GM12878 (cell line): ENCODE data around the gene BRF1. TPM values are rescaled to one million over a fixed set of nuclear protein-coding genes. Genes with fewer than 3 reads are reported as not detected.

Experiments
- ATAC-seq: fragments of 200-7000 bp; cut with Tn5 transposase; 3 replicates; pipeline ENCODE4 v1.9.1; 2020; ENCODE audit warnings: mild to moderate bottlenecking, moderate library complexity
- BruUV-seq: library from RNA; stranded (reverse); fragments of 400-500 nt; replicated peaks from 2 replicates; lab custom pipeline; 2021; lab: Mats Ljungman, UMichigan
- CTCF ChIA-PET: fragments of 300-600 bp; sonication (Branson Sonifier 250); formaldehyde crosslinking; extraction: SDS; loops from one replicate; lab custom pipeline; 2021; ENCODE audit warnings: inconsistent platforms; lab: Yijun Ruan, JAX
- POLR2A ChIA-PET: fragments of 350-600 bp; formaldehyde crosslinking; extraction: SDS; loops from one replicate; lab custom pipeline; 2021; ENCODE audit warnings: inconsistent platforms; lab: Charles Lee
- RAD21 ChIA-PET: fragments of 300-600 bp; sonication (Branson Sonifier 250); formaldehyde crosslinking; loops from one replicate; lab custom pipeline; 2023; ENCODE audit warnings: antibody characterized with exemption; ENCODE audit not compliant: unreplicated experiment; lab: Charles Lee
- SMC1A ChIA-PET: fragments of 300-600 bp; sonication (Branson Sonifier 250); formaldehyde crosslinking; loops from one replicate; lab custom pipeline; 2023; ENCODE audit not compliant: unreplicated experiment, uncharacterized antibody; lab: Charles Lee
- DNase-seq: peaks from one replicate; pipeline ENCODE4 v3.0.0-alpha.2; 2011; ENCODE audit warnings: low read depth, low spot score
- FAIRE-seq: peaks from 3 replicates; lab custom pipeline; 2011; peaks lifted over from hg19 to GRCh38; lab: Jason Lieb, UNC
- H2AFZ ChIP-seq: 2 replicates; pipeline ENCODE4 v1.6.0; 2011; ENCODE audit warnings: low read depth, low read length, control low read depth; ENCODE audit not compliant: control insufficient read depth
- H3K27ac ChIP-seq: 2 replicates; pipeline ENCODE4 v1.5.1; 2011; ENCODE audit warnings: control low read depth; ENCODE audit not compliant: control insufficient read depth, insufficient read depth
- H3K27me3 ChIP-seq, 2 experiments: replicated peaks in 1 of 2; 2 replicates each; pipeline versions ENCODE4 v1.6.0 to v1.6.1; 2011; ENCODE audit warnings: low read length in 1 of 2; ENCODE audit not compliant: control insufficient read depth in 2 of 2, insufficient read depth in 2 of 2
- H3K36me3 ChIP-seq, 2 experiments: 2 replicates each; pipeline ENCODE4 v1.5.1; 2011; ENCODE audit warnings: low read length in 1 of 2; ENCODE audit not compliant: control insufficient read depth in 2 of 2, insufficient read depth in 2 of 2
- H3K4me1 ChIP-seq: 2 replicates; pipeline ENCODE4 v1.6.1; 2011; ENCODE audit warnings: mild to moderate bottlenecking, low read length, moderate library complexity, mixed read lengths; ENCODE audit not compliant: control insufficient read depth, insufficient read depth
- H3K4me2 ChIP-seq: 2 replicates; pipeline ENCODE4 v1.6.0; 2011; ENCODE audit warnings: control low read depth; ENCODE audit not compliant: control insufficient read depth, insufficient read depth
- H3K4me3 ChIP-seq: fragments of 200-600 bp; sonication (generic); 2 replicates; pipeline ENCODE4 v1.5.1; 2016
- H3K79me2 ChIP-seq: 2 replicates; pipeline ENCODE4 v1.6.0; 2011; ENCODE audit warnings: low read length; ENCODE audit not compliant: control insufficient read depth, insufficient read depth
- H3K9ac ChIP-seq: 2 replicates; pipeline ENCODE4 v1.8.0; 2011; ENCODE audit warnings: low read length, control low read depth, mixed read lengths; ENCODE audit not compliant: control insufficient read depth, insufficient read depth
- H3K9me3 ChIP-seq: replicated peaks from 3 replicates; pipeline ENCODE4 v1.5.1; 2011; ENCODE audit warnings: mild to moderate bottlenecking, low read length; ENCODE audit not compliant: control insufficient read depth, insufficient read depth
- H4K20me1 ChIP-seq: 2 replicates; pipeline ENCODE4 v1.6.0; 2011; ENCODE audit not compliant: control insufficient read depth, insufficient read depth
- BACH1 ChIP-seq: fragments of 450-650 bp; IDR thresholded peaks from 2 replicates; pipeline ENCODE4 v1.6.1; 2017; ENCODE audit warnings: mild to moderate bottlenecking, borderline replicate concordance
- CBX3 ChIP-seq: fragments of 200-600 bp; sonication (generic); IDR thresholded peaks from 2 replicates; pipeline ENCODE4 v1.6.1; 2016; ENCODE audit warnings: low read depth, borderline replicate concordance
- CREM ChIP-seq: IDR thresholded peaks from 2 replicates; pipeline ENCODE4 v1.6.1; 2014; ENCODE audit warnings: antibody characterized with exemption, low read depth
- EGR1 ChIP-seq, 2 experiments: IDR thresholded peaks; 1 replicate in 1 of 2; 2 replicates in 1 of 2; pipeline ENCODE4 v1.6.1; 2011 to 2012; ENCODE audit warnings: low read depth in 2 of 2, low read length in 2 of 2, borderline replicate concordance in 1 of 2, mild to moderate bottlenecking in 1 of 2, moderate library complexity in 1 of 2
- EZH2 ChIP-seq: IDR thresholded peaks from 2 replicates; pipeline ENCODE4 v1.6.1; 2012; ENCODE audit warnings: low read depth, mild to moderate bottlenecking, control low read depth, inconsistent platforms, low read length, borderline replicate concordance; ENCODE audit not compliant: control insufficient read depth
- GATAD2B ChIP-seq: fragments of 450-650 bp; conservative IDR thresholded peaks from 2 replicates; pipeline ENCODE4 v1.6.1; 2017; ENCODE audit warnings: low read depth, mild to moderate bottlenecking, moderate library complexity
- LARP7 ChIP-seq: fragments of 450-650 bp; IDR thresholded peaks from 2 replicates; pipeline ENCODE4 v1.6.1; 2017; ENCODE audit warnings: mild to moderate bottlenecking
- MLLT1 ChIP-seq: fragments of 450-650 bp; IDR thresholded peaks from 2 replicates; pipeline ENCODE4 v1.6.1; 2016; ENCODE audit warnings: mild to moderate bottlenecking
- NR2C2 ChIP-seq: IDR thresholded peaks from 2 replicates; pipeline ENCODE4 v1.6.1; 2011; ENCODE audit warnings: borderline replicate concordance, low read depth; ENCODE audit not compliant: control insufficient read depth, insufficient read length
- RUNX3 ChIP-seq: IDR thresholded peaks from 2 replicates; pipeline ENCODE4 v1.6.1; 2012; ENCODE audit warnings: low read length, inconsistent platforms
- SIX5 ChIP-seq: IDR thresholded peaks from 2 replicates; pipeline ENCODE4 v1.6.1; 2011; ENCODE audit warnings: mild to moderate bottlenecking, low read depth, low read length, moderate library complexity; ENCODE audit not compliant: severe bottlenecking
- ZNF384 ChIP-seq: IDR thresholded peaks from 2 replicates; pipeline ENCODE4 v1.6.1; 2012; ENCODE audit warnings: low read depth, mild to moderate bottlenecking, low read length, improper control_type of control experiment, borderline replicate concordance
- ZZZ3 ChIP-seq: IDR thresholded peaks from 2 replicates; pipeline ENCODE4 v1.6.1; 2011; ENCODE audit warnings: low read depth; ENCODE audit not compliant: control insufficient read depth, insufficient read length
- WGBS: methylation state at CpG from one replicate; pipeline ENCODE4 v1.1.6; 2016; ENCODE audit warnings: low lambda C conversion rate; ENCODE audit not compliant: insufficient replicate concordance, insufficient coverage; ENCODE audit errors: missing lambda C conversion rate; 5-methylcytosine and 5-hydroxymethylcytosine counted together
- in situ Hi-C: fragments of 300-500 bp; cut with MboI; formaldehyde crosslinking; loops from 9 replicates; pipeline ENCODE4 v1.14.3; 2018; ENCODE audit warnings: mixed read lengths
- intact Hi-C: fragments of 100-400 bp; cut with micrococcal nuclease; formaldehyde crosslinking; loops from one replicate; pipeline ENCODE4 v1.14.2; 2022; ENCODE audit not compliant: unreplicated experiment
- polyA plus RNA-seq, 11 experiments: library from polyadenylated mRNA; depleted of rRNA in 4 of 11; unstranded in 6 of 11; stranded (reverse) in 5 of 11; fragments of >200 nt; fragmentation: Nextera tagmentation in 4 of 11; fragmentation: Illumina TruSeq in 1 of 11; extraction: Ambion mirVana in 4 of 11; extraction: Trizol in 1 of 11; gene quantifications; 1 replicate in 1 of 11; 2 replicates in 10 of 11; pipeline versions ENCODE4 v1.2.1 to v1.2.3, GENCODE V29; 2011 to 2016; ENCODE audit warnings: inconsistent platforms in 2 of 11, missing spikeins in 2 of 11, low read depth in 1 of 11
- total RNA-seq, 4 experiments: library from RNA; depleted of rRNA in 3 of 4; stranded (reverse); fragments of >200 nt in 3 of 4; fragmentation: Illumina TruSeq in 1 of 4; extraction: Trizol in 1 of 4; gene quantifications; 2 replicates each; pipeline versions ENCODE4 v1.2.1 to v1.2.3, GENCODE V29; 2013 to 2021
- TF ChIP-seq, protein P1 (sequence below): IDR thresholded peaks from 2 replicates; pipeline ENCODE4 v1.6.1; 2011; ENCODE audit warnings: low read depth, low read length, improper control_type of control experiment, borderline replicate concordance

Gene BRF1
- total and polyA plus RNA-seq, 10 of the 15 experiments (the other 5 are each of a cell fraction or from before 2014, with no cell fraction given) = 0.21 to 33.5 (median 10.7) TPM

DNA sequence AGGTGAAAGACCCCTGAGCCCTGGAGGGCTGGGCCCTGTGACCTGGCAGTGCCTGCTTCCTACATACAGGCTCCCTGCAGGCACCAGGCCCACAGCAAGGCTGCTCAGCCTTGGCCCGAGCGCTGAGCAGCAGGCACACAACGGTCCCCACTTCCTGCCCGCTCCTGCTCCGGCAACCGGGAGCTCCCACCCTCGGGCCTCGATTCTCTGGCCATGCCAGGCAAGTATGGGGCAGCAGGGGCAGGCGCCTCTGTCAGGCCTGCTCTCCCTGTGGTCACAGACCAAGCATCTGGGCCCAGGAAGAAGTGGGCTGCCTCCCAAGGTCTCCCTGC, 89.1 kb downstream of the BRF1 start:
- FAIRE-seq (no peak), DNase-seq (no peak), ATAC-seq (no peak)
- Histone ChIP-seq H3K9ac (no peak overlapping the region), H3K4me3 (no peak overlapping the region), H4K20me1 (no peaks in the 10 kb centered on the region), H3K9me3 (no peaks in the 10 kb centered on the region), H3K27me3 (no peaks in the 10 kb centered on the region), H2AFZ (no peak overlapping the region), H3K27ac (no peak overlapping the region), H3K4me1 (no peaks in the 10 kb centered on the region), H3K4me2 (no peak overlapping the region), H3K79me2 (no peaks in the 10 kb centered on the region), H3K36me3 (peaks cover 0 to 14% of the 10 kb centered on the region in 2 experiments; a peak in 2 of 4 replicates)
- intact Hi-C loops (no loop called here), in situ Hi-C loops (no loop called here)
- ChIA-PET SMC1A (no interaction called here), RAD21 (no interaction called here), CTCF (no interaction called here), POLR2A (no interaction called here)
- TF ChIP-seq, protein P1, sequence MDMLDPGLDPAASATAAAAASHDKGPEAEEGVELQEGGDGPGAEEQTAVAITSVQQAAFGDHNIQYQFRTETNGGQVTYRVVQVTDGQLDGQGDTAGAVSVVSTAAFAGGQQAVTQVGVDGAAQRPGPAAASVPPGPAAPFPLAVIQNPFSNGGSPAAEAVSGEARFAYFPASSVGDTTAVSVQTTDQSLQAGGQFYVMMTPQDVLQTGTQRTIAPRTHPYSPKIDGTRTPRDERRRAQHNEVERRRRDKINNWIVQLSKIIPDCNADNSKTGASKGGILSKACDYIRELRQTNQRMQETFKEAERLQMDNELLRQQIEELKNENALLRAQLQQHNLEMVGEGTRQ = no peak
- TF ChIP-seq RUNX3 = no peak
- no peak for TF ChIP-seq CBX3
- WGBS = 88% methylated on average over 9 of the region's 9 CpGs
- no TSS peak for BruUV-seq

DNA sequence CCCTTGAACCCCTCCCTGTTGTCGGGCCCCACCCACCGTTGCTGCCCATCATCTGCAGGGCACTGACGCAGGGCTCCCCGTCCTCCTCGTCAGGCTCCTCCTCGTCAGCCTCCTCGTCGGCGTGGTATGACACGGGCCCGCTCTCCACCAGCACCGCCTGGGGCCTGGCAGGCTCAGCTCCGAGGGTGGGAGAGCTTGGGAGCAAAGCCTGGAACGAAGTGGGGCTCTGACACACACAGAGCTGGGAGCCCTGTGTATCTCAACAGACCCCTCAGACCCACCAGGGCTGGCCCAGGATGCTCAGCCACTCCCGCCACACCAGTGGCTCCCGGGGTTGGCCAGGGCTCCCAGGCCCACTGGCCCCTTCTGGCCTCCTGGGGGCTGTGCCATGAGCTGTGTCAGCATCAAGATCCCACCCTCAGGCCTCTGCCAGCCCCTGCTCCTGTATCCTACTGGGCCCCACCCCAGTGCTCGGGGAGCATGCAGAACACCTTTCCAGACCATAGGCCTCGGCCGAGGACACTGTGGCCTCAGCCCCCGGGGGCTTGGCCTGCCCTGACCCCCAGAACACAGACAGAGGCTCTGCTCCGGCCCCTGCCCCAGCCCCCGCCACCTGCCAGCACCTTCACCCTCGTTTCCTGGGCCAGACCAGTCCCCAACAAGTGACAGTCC, 89.6 kb downstream of the BRF1 start:
- intact Hi-C loops (no loop called here), in situ Hi-C loops (no loop called here)
- no peaks in the 10 kb centered on the region for H3K79me2 ChIP-seq
- no peaks in the 10 kb centered on the region for H3K9me3 ChIP-seq
- no peaks in the 10 kb centered on the region for H3K27me3 ChIP-seq
- H2AFZ ChIP-seq = no peak overlapping the region
- FAIRE-seq = no peak
- SMC1A ChIA-PET = no interaction called here
- H3K27ac ChIP-seq = no peak overlapping the region
- DNase-seq = no peak
- H3K4me2 ChIP-seq = no peak overlapping the region
- H3K36me3 ChIP-seq = peaks cover 0 to 10% of the 10 kb centered on the region in 2 experiments; a peak in 2 of 4 replicates
- BruUV-seq = no TSS peak
- no peaks in the 10 kb centered on the region for H3K4me1 ChIP-seq
- POLR2A ChIA-PET = no interaction called here
- WGBS = 81% methylated on average over 23 of the region's 23 CpGs
- no peak overlapping the region for H3K9ac ChIP-seq
- H4K20me1 ChIP-seq = no peaks in the 10 kb centered on the region
- RAD21 ChIA-PET = no interaction called here
- CTCF ChIA-PET = no interaction called here
- H3K4me3 ChIP-seq = no peak overlapping the region
- no peak for ATAC-seq
- TF ChIP-seq ZZZ3 = no peak
- TF ChIP-seq GATAD2B = no peak
- no peak for TF ChIP-seq MLLT1
- TF ChIP-seq BACH1 = no peak
- no peak for TF ChIP-seq SIX5
- TF ChIP-seq NR2C2 = no peak
- TF ChIP-seq LARP7 = no peak
- no peak for TF ChIP-seq ZNF384
- TF ChIP-seq EGR1 (IDR thresholded peaks at IDR 0.05; ENCODE audit: borderline replicate concordance in 1 of 2, low read depth in 2 of 2, low read length in 2 of 2) = no peak
- no peak for TF ChIP-seq CREM
- no peak for TF ChIP-seq EZH2
